ENCODE measurements around the gene SMIM3.
"Not testable (repeated sequence)": the region's sequence is repeated elsewhere in the genome, so short reads cannot be mapped to it uniquely, and the experiment has no call there.

The SMIM3 gene

DNA sequence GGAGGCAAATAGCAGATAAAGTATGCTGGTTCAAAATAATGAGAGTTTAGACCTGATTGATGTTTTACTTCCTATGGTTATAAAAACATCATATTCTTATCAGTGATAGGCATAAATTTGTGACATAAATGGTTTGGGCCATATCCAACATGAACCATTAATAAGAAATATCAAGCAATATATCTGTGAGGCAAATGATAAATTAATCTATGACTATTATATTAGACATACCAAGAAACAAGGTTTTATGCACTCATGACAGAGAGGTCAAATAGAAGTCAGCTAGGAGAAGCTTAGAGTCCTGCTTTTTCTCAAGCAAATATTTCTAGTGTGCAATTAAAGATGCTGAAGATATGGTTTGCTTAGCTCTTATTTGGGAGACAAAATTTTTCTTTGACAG, 10.4 kb downstream of the SMIM3 start:
- H3K4me3 ChIP-seq (ENCODE audit: low read depth, low read length) = no peak overlapping the region
- no peak for DNase-seq (ENCODE audit: low read depth)
- TF ChIP-seq POLR2A (IDR thresholded peaks at IDR 0.05; ENCODE audit: extremely low read depth, insufficient read length) (no peak), MYC (IDR thresholded peaks at IDR 0.05; ENCODE audit: low read depth, low read length) (no peak)
- TF ChIP-seq, protein P1, sequence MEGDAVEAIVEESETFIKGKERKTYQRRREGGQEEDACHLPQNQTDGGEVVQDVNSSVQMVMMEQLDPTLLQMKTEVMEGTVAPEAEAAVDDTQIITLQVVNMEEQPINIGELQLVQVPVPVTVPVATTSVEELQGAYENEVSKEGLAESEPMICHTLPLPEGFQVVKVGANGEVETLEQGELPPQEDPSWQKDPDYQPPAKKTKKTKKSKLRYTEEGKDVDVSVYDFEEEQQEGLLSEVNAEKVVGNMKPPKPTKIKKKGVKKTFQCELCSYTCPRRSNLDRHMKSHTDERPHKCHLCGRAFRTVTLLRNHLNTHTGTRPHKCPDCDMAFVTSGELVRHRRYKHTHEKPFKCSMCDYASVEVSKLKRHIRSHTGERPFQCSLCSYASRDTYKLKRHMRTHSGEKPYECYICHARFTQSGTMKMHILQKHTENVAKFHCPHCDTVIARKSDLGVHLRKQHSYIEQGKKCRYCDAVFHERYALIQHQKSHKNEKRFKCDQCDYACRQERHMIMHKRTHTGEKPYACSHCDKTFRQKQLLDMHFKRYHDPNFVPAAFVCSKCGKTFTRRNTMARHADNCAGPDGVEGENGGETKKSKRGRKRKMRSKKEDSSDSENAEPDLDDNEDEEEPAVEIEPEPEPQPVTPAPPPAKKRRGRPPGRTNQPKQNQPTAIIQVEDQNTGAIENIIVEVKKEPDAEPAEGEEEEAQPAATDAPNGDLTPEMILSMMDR (IDR thresholded peaks at IDR 0.05; ENCODE audit: low read depth, low read length) = no peak
- TF ChIP-seq, protein P2, sequence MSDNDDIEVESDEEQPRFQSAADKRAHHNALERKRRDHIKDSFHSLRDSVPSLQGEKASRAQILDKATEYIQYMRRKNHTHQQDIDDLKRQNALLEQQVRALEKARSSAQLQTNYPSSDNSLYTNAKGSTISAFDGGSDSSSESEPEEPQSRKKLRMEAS (IDR thresholded peaks at IDR 0.05; ENCODE audit: low read depth, low read length) = no peak

DNA sequence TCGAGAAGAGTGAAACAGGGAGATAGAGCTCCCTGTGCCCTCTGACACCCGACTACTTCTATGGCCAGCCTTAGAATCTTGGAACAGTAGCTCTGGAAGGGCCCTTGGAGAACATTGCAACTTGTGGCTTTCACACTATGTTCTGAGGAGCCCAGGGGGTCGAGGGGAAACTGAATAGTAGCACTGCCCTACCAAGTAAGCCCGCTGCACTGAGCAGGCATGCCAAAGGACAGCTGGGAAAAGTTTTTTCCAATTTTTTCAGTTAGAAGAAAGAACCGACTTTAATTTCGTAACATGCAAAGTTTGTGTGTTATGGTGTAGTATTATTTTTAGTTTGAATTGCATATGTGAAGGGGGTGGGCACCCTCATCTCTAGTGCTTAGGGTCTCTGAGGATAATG, 10.9 kb downstream of the SMIM3 start:
- peak; percentile 44 for DNase-seq (ENCODE audit: low read depth)
- TF ChIP-seq, protein P2 (IDR thresholded peaks at IDR 0.05; ENCODE audit: low read depth, low read length) = no peak
- no peak for TF ChIP-seq POLR2A (IDR thresholded peaks at IDR 0.05; ENCODE audit: extremely low read depth, insufficient read length)
- TF ChIP-seq, protein P1 (IDR thresholded peaks at IDR 0.05; ENCODE audit: low read depth, low read length) = no peak
- TF ChIP-seq MYC (IDR thresholded peaks at IDR 0.05; ENCODE audit: low read depth, low read length) = no peak
- H3K4me3 ChIP-seq (ENCODE audit: low read depth, low read length) = peak overlapping the region; percentile 26

DNA sequence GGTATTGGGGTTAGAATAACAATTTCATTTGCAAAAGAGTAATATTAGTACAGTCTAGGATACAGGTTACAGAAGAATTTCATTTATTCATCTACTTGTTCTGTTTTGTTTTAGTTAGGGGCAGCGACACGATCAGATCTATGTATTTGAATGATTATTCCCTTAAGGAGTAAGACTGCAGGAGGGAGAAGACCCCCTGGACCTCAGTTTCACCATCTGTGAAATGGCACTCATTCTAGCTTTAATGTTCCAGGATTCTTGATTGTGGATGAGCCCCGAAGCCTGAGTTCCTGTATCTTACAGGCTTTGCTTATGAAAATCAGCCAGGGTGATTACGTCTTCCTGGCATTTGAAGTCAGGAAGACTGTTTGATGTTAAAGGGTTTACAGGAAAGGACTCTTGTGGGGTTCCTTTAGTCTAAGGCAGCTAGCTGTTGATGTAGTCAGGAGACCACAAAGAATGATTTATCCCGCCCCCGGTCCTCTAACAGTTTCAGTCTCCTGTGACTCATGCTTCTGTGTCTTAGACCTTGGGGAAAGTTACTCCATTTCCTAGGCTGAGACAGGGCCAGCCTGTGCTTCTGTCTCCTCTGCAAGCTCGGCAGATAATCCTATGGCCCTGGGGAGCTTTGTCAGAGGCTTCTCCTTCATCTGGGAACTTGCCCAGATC, 11.5 kb downstream of the SMIM3 start:
- H3K4me3 ChIP-seq (ENCODE audit: low read depth, low read length) = peak overlapping the region; percentile 26
- peak; percentile 96 for DNase-seq (ENCODE audit: low read depth)
- TF ChIP-seq, protein P2 (IDR thresholded peaks at IDR 0.05; ENCODE audit: low read depth, low read length) = 0 out of 2 replicates have a peak, but pooled peaks have one; percentile 14
- TF ChIP-seq, protein P1 (IDR thresholded peaks at IDR 0.05; ENCODE audit: low read depth, low read length) = no peak

DNA sequence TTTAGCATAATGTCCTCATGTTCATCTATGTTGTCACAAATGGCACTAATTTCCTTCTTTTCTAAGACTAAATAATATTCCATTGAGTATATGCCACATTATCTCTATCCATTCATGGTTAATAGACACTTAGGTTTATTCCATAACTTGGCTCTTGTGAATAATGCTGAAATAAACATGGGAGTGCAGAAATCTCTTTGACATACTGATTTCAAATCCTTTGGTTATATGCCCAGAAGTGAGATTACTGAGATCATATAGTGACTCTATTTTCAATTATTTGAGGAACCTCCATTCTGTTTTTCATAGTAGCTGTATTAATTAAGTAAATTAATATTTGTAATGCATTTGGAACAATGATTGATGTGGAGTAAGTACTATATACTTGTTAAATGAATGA, 13.0 kb downstream of the SMIM3 start:
- no peak overlapping the region for H3K4me3 ChIP-seq (ENCODE audit: low read depth, low read length)
- TF ChIP-seq, protein P2 (IDR thresholded peaks at IDR 0.05; ENCODE audit: low read depth, low read length) = no peak
- TF ChIP-seq MYC (IDR thresholded peaks at IDR 0.05; ENCODE audit: low read depth, low read length) (no peak), POLR2A (IDR thresholded peaks at IDR 0.05; ENCODE audit: extremely low read depth, insufficient read length) (no peak)
- TF ChIP-seq, protein P1 (IDR thresholded peaks at IDR 0.05; ENCODE audit: low read depth, low read length) = no peak
- DNase-seq (ENCODE audit: low read depth) = no peak

DNA sequence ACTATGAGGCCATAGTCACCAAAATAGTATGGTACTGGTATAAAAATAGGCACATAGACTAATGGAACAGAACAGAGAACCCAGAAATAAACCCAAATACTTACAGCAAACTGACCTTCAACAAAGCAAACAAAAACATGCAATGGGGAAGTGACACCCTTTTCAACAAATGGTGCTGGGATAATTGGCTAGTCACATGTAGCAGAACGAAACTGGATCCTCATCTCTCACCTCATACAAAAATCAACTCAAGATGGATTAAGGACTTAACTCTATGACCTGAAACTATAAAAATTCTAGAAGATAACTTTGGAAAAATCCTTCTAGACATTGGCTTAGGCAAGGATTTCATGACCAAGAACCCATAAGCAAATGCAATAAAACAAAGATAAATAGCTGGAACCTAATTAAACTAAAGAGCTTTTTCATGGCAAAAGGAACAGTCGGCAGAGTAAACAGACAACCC, 14.9 kb downstream of the SMIM3 start:
- DNase-seq (ENCODE audit: low read depth); H3K4me3 ChIP-seq (ENCODE audit: low read depth, low read length): not testable (repeated sequence)

DNA sequence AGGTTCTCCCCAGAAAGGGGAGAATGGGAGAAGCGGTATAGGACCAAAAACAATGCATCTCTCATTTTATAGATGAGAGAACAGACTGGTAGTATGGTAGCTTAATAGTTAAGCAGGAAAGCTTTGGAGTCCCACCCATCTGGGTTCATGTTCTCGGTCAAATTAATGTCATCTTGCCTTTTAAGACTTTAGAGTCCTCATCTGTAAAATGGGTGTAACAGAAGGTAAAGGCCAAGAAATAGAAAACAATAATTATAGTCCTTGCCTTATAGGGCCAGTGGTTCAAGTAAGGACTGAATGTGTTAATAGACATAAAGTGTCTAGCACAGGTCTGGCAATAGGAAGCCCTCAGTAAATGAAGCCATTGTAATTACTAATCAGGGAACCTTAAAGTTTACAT, 16.4 kb downstream of the SMIM3 start:
- no peak overlapping the region for H3K4me3 ChIP-seq (ENCODE audit: low read depth, low read length)
- TF ChIP-seq MYC (IDR thresholded peaks at IDR 0.05; ENCODE audit: low read depth, low read length) (no peak), POLR2A (IDR thresholded peaks at IDR 0.05; ENCODE audit: extremely low read depth, insufficient read length) (no peak)
- TF ChIP-seq, protein P2 (IDR thresholded peaks at IDR 0.05; ENCODE audit: low read depth, low read length) = no peak
- TF ChIP-seq, protein P1 (IDR thresholded peaks at IDR 0.05; ENCODE audit: low read depth, low read length) = no peak
- no peak for DNase-seq (ENCODE audit: low read depth)

Data from NB4 (cell line).